ENCODE data around the gene NME7. TPM values are rescaled to one million over a fixed set of nuclear protein-coding genes. Genes with fewer than 3 reads are reported as not detected.
"Not testable (repeated sequence)": the region's sequence is repeated elsewhere in the genome, so short reads cannot be mapped to it uniquely, and the experiment has no call there.

The NME7 gene
- total RNA-seq, 8 experiments from 2014 or later = 14.2 to 111 (median 71.9) TPM

- not testable (repeated sequence) for ATAC-seq (replicated peaks in 6 of 8); H3K27ac ChIP-seq; H3K4me3 ChIP-seq; H3K4me1 ChIP-seq (replicated peaks in 1 of 2)
- in situ Hi-C loops (cut with MboI; ENCODE audit: low pct_unique_long_range_greater_than_20kb in 2 of 9, low sequenced_read_pairs in 9 of 9, unreplicated experiment in 9 of 9) = loop anchor here in 1 of 9 experiments (25.0 kb wide), 1 partner anchor 513 kb away; no protein-coding TSS in a partner anchor
- 77 to 100% (median 93%) methylated on average over 1 to 6 of the region's 6 CpGs; no CpG with 5 or more reads in 2 of the 10 experiments for WGBS, 10 experiments
These were observed 242.0 kb downstream of the NME7 start for GRCh38 chr1:169125597-169125996.

- Histone ChIP-seq H3K4me1 (replicated peaks in 1 of 2) (no peaks in the 10 kb centered on the region), H3K27ac (no peak overlapping the region), H3K4me3 (no peak overlapping the region)
- WGBS, 10 experiments = 50 to 100% (median 94%) methylated on average over 1 to 2 of the region's 2 CpGs; no CpG with 5 or more reads in 2 of the 10 experiments
- in situ Hi-C loops (cut with MboI; ENCODE audit: low pct_unique_long_range_greater_than_20kb in 2 of 9, low sequenced_read_pairs in 9 of 9, unreplicated experiment in 9 of 9) = loop anchor here in 5 of 9 experiments (25.0 kb wide), 3 partner anchors 213 to 687 kb away; no protein-coding TSS in a partner anchor
- no peak for ATAC-seq (replicated peaks in 6 of 8)
These were observed 243.1 kb downstream of the NME7 start for GRCh38 chr1:169124459-169124858.

- no peak overlapping the region for H3K4me3 ChIP-seq
- H3K4me1 ChIP-seq (replicated peaks in 1 of 2) = no peaks in the 10 kb centered on the region
- in situ Hi-C loops (cut with MboI; ENCODE audit: low pct_unique_long_range_greater_than_20kb in 2 of 9, low sequenced_read_pairs in 9 of 9, unreplicated experiment in 9 of 9) = loop anchor here in 5 of 9 experiments (25.0 kb wide), 3 partner anchors 214 to 686 kb away; no protein-coding TSS in a partner anchor
- H3K27ac ChIP-seq = no peak overlapping the region
- peak in 2 of 8 experiments; percentile 11 to 31 for ATAC-seq (replicated peaks in 6 of 8)
- WGBS, 10 experiments = 60 to 100% (median 90%) methylated on average over 1 to 6 of the region's 6 CpGs
These were observed 244.6 kb downstream of the NME7 start for GRCh38 chr1:169122976-169123375.

GRCh38 chr1:169121146-169121923 lies 246.3 kb downstream of the NME7 start:
- Histone ChIP-seq H3K4me1 (replicated peaks in 1 of 2) (peaks cover 3 to 4% of the 10 kb centered on the region in 2 donors), H3K27ac (no peak overlapping the region), H3K4me3 (no peak overlapping the region)
- in situ Hi-C loops (cut with MboI; ENCODE audit: low pct_unique_long_range_greater_than_20kb in 2 of 9, low sequenced_read_pairs in 9 of 9, unreplicated experiment in 9 of 9) = loop anchor here in 5 of 9 experiments (25.0 kb wide), 3 partner anchors 216 to 684 kb away; no protein-coding TSS in a partner anchor
- ATAC-seq (replicated peaks in 6 of 8) = no peak
- 50 to 100% (median 92%) methylated on average over 1 to 6 of the region's 6 CpGs; no CpG with 5 or more reads in 2 of the 10 experiments for whole genome bisulfite sequencing, 10 experiments

- peak in 1 of 8 experiments; percentile 48 for ATAC-seq (replicated peaks in 6 of 8)
- Histone ChIP-seq H3K27ac (no peak overlapping the region), H3K4me3 (no peak overlapping the region), H3K4me1 (replicated peaks in 1 of 2) (peaks cover 15 to 16% of the 10 kb centered on the region in 2 donors)
- WGBS, 10 experiments = 17 to 100% (median 90%) methylated on average over 1 to 5 of the region's 5 CpGs; no CpG with 5 or more reads in 1 of the 10 experiments
- in situ Hi-C loops (cut with MboI; ENCODE audit: low pct_unique_long_range_greater_than_20kb in 2 of 9, low sequenced_read_pairs in 9 of 9, unreplicated experiment in 9 of 9) = loop anchor here in 5 of 9 experiments (25.0 kb wide), 3 partner anchors 217 to 683 kb away; no protein-coding TSS in a partner anchor
These were observed 247.5 kb downstream of the NME7 start for GRCh38 chr1:169120066-169120465.

- no peak overlapping the region for H3K4me3 ChIP-seq
- in situ Hi-C loops (cut with MboI; ENCODE audit: low pct_unique_long_range_greater_than_20kb in 2 of 9, low sequenced_read_pairs in 9 of 9, unreplicated experiment in 9 of 9) = loop anchor here in 6 of 9 experiments (10.0 to 25.0 kb wide), 4 partner anchors 218 to 682 kb away; no protein-coding TSS in a partner anchor
- peak in 3 of 8 experiments; percentile 71 to 96 (median 93) for ATAC-seq (replicated peaks in 6 of 8)
- 40 to 98% (median 79%) methylated on average over 1 to 5 of the region's 5 CpGs; no CpG with 5 or more reads in 1 of the 10 experiments for WGBS, 10 experiments
- no peak overlapping the region for H3K27ac ChIP-seq
- peaks cover 15 to 16% of the 10 kb centered on the region in 2 donors for H3K4me1 ChIP-seq (replicated peaks in 1 of 2)
These were observed 248.2 kb downstream of the NME7 start for GRCh38 chr1:169119405-169119804.

- Histone ChIP-seq H3K4me3 (no peak overlapping the region), H3K27ac (no peak overlapping the region), H3K4me1 (replicated peaks in 1 of 2) (peaks cover 15 to 16% of the 10 kb centered on the region in 2 donors)
- in situ Hi-C loops (cut with MboI; ENCODE audit: low pct_unique_long_range_greater_than_20kb in 2 of 9, low sequenced_read_pairs in 9 of 9, unreplicated experiment in 9 of 9) = loop anchor here in 6 of 9 experiments (10.0 to 25.0 kb wide), 4 partner anchors 219 to 681 kb away; no protein-coding TSS in a partner anchor
- WGBS, 10 experiments = 80 to 100% (median 95%) methylated on average over 1 to 4 of the region's 4 CpGs
- ATAC-seq (replicated peaks in 6 of 8) = peak in 1 of 8 experiments; percentile 22
These were observed 249.4 kb downstream of the NME7 start for GRCh38 chr1:169118227-169118626.

- in situ Hi-C loops (cut with MboI; ENCODE audit: low pct_unique_long_range_greater_than_20kb in 2 of 9, low sequenced_read_pairs in 9 of 9, unreplicated experiment in 9 of 9) = loop anchor here in 6 of 9 experiments (10.0 to 25.0 kb wide), 4 partner anchors 220 to 680 kb away; no protein-coding TSS in a partner anchor
- H3K27ac ChIP-seq = no peak overlapping the region
- H3K4me3 ChIP-seq = no peak overlapping the region
- WGBS, 10 experiments = 90 to 100% (median 95%) methylated on average over 1 of the region's 1 CpG; no CpG with 5 or more reads in 6 of the 10 experiments
- no peak for ATAC-seq (replicated peaks in 6 of 8)
- peaks cover 15 to 16% of the 10 kb centered on the region in 2 donors for H3K4me1 ChIP-seq (replicated peaks in 1 of 2)
These were observed 250.0 kb downstream of the NME7 start for GRCh38 chr1:169117599-169117998.

- 92 to 100% (median 94%) methylated on average over 1 to 2 of the region's 2 CpGs; no CpG with 5 or more reads in 5 of the 10 experiments for WGBS, 10 experiments
- Histone ChIP-seq H3K4me1 (replicated peaks in 1 of 2) (peaks cover 15 to 16% of the 10 kb centered on the region in 2 donors), H3K27ac (no peak overlapping the region), H3K4me3 (no peak overlapping the region)
- no peak for ATAC-seq (replicated peaks in 6 of 8)
- in situ Hi-C loops (cut with MboI; ENCODE audit: low pct_unique_long_range_greater_than_20kb in 2 of 9, low sequenced_read_pairs in 9 of 9, unreplicated experiment in 9 of 9) = loop anchor here in 6 of 9 experiments (10.0 to 25.0 kb wide), 4 partner anchors 220 to 680 kb away; no protein-coding TSS in a partner anchor
These were observed 250.6 kb downstream of the NME7 start for GRCh38 chr1:169117014-169117413.

- in situ Hi-C loops (cut with MboI; ENCODE audit: low pct_unique_long_range_greater_than_20kb in 2 of 9, low sequenced_read_pairs in 9 of 9, unreplicated experiment in 9 of 9) = loop anchor here in 6 of 9 experiments (10.0 to 25.0 kb wide), 4 partner anchors 221 to 679 kb away; no protein-coding TSS in a partner anchor
- Histone ChIP-seq H3K4me3 (peak overlapping the region in 1 of 5 donors; percentile 1), H3K4me1 (replicated peaks in 1 of 2) (peaks cover 18 to 22% of the 10 kb centered on the region in 2 donors), H3K27ac (peak overlapping the region; percentile 33 to 34)
- ATAC-seq (replicated peaks in 6 of 8) = peak in 5 of 8 experiments; percentile 81 to 94 (median 90)
- WGBS, 10 experiments = 20 to 93% (median 58%) methylated on average over 1 to 13 of the region's 14 CpGs
These were observed 251.6 kb downstream of the NME7 start for GRCh38 chr1:169115891-169116585.

GRCh38 chr1:169113613-169114119 lies 253.9 kb downstream of the NME7 start:
- Histone ChIP-seq H3K4me1 (replicated peaks in 1 of 2) (peaks cover 30 to 32% of the 10 kb centered on the region in 2 donors), H3K4me3 (no peak overlapping the region), H3K27ac (no peak overlapping the region)
- in situ Hi-C loops (cut with MboI; ENCODE audit: low pct_unique_long_range_greater_than_20kb in 2 of 9, low sequenced_read_pairs in 9 of 9, unreplicated experiment in 9 of 9) = loop anchor here in 6 of 9 experiments (10.0 to 25.0 kb wide), 4 partner anchors 224 to 676 kb away; no protein-coding TSS in a partner anchor
- peak in 2 of 8 experiments; percentile 52 to 76 for ATAC-seq (replicated peaks in 6 of 8)
- 14 to 76% (median 67%) methylated on average over 1 to 4 of the region's 4 CpGs; no CpG with 5 or more reads in 3 of the 10 experiments for WGBS, 10 experiments

- in situ Hi-C loops (cut with MboI; ENCODE audit: low pct_unique_long_range_greater_than_20kb in 2 of 9, low sequenced_read_pairs in 9 of 9, unreplicated experiment in 9 of 9) = loop anchor here in 6 of 9 experiments (10.0 to 25.0 kb wide), 4 partner anchors 225 to 675 kb away; no protein-coding TSS in a partner anchor
These were observed 255.4 kb downstream of the NME7 start for GRCh38 chr1:169112241-169112640.

More at GRCh38 chr1:169112241-169112640, 255.4 kb downstream of the NME7 start:
- H3K4me1 ChIP-seq (replicated peaks in 1 of 2) = peaks cover 30 to 32% of the 10 kb centered on the region in 2 donors
- WGBS, 10 experiments = 67 to 100% (median 88%) methylated on average over 1 to 6 of the region's 6 CpGs; no CpG with 5 or more reads in 2 of the 10 experiments
- no peak overlapping the region for H3K4me3 ChIP-seq
- ATAC-seq (replicated peaks in 6 of 8) = no peak
- no peak overlapping the region for H3K27ac ChIP-seq

Measured in motor neuron (in vitro differentiated cells).